ENCODE measurements around the gene ESR1. TPM values are rescaled to one million over a fixed set of nuclear protein-coding genes. Genes with fewer than 3 reads are reported as not detected.
A peak's percentile ranks its signal among the peaks of the same experiment; 100 is the strongest.

The ESR1 gene
- total RNA-seq, 1 experiment from 2014 or later: not detected

DNA sequence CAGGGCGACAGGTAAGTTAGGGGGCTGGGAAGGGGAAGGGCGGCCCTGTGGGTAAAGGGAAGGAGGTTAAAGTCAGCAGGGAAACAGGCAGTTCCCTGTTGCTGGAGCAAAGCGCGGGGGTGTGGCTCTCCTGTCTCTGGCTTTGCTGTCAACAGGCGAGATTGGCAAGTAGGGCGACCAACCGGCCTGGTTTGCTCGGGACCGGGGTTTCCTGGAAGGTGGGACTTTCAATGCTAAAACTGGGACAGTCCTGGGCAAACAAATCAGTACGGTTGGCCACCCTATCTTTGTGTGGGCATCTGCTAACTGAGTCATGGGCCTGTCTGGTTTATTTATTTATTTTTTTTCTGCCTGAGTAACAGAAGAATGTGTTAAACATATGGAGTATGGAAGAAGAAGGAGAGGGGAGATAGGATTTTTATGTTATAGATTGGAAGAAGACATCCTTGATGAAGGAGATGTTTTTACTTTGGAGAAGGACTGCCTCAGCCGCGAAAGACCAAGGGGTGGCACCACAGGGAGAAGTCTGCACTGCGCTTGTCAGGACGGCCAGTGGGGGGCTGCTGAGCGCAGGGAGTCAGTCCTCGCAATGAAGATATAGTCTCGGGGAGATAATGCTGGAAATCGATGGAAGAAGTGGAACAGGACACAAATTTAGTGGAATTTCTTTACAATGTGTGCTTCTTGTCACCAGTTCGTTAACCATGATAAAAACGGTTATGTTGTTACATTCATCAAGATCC, 43.4 kb upstream of the ESR1 start:
- Mint-ChIP-seq H3K27me3 (ENCODE audit: low read depth) (no peaks in the 10 kb centered on the region), H3K27ac (peak overlapping the region in 2 of 3 experiments; percentile 52 to 59; a peak in 4 of 7 replicates), H3K36me3 (ENCODE audit: insufficient read depth in 1 of 3, low read depth in 3 of 3) (no peaks in the 10 kb centered on the region), H3K9me3 (no peaks in the 10 kb centered on the region), H3K4me1 (peaks cover 15 to 21% of the 10 kb centered on the region in 2 experiments), H3K4me3 (peak overlapping the region; percentile 55 to 70)
- H3K79me1 ChIP-seq (ENCODE audit: insufficient read depth, low read depth, low read length, poor library complexity, severe bottlenecking): no peaks in the 10 kb centered on the region
- H3K23me2 ChIP-seq (ENCODE audit: insufficient read length, low read depth, low read length, poor library complexity, severe bottlenecking): no peaks in the 10 kb centered on the region
- no peak overlapping the region for H3T11ph ChIP-seq (ENCODE audit: low read length)
- TF ChIP-seq, protein P1, sequence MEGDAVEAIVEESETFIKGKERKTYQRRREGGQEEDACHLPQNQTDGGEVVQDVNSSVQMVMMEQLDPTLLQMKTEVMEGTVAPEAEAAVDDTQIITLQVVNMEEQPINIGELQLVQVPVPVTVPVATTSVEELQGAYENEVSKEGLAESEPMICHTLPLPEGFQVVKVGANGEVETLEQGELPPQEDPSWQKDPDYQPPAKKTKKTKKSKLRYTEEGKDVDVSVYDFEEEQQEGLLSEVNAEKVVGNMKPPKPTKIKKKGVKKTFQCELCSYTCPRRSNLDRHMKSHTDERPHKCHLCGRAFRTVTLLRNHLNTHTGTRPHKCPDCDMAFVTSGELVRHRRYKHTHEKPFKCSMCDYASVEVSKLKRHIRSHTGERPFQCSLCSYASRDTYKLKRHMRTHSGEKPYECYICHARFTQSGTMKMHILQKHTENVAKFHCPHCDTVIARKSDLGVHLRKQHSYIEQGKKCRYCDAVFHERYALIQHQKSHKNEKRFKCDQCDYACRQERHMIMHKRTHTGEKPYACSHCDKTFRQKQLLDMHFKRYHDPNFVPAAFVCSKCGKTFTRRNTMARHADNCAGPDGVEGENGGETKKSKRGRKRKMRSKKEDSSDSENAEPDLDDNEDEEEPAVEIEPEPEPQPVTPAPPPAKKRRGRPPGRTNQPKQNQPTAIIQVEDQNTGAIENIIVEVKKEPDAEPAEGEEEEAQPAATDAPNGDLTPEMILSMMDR (conservative IDR thresholded peaks at IDR 0.05): peak; percentile 72
- no peak overlapping the region for H3K14ac ChIP-seq (ENCODE audit: insufficient read depth, low read length)
- H3K23ac ChIP-seq (ENCODE audit: insufficient read length, low read depth, low read length): no peak overlapping the region
- no peak overlapping the region for H3K18ac ChIP-seq (ENCODE audit: insufficient read length, low read depth, low read length)
- no CpG with 5 or more reads among the region's 20 CpGs for WGBS (ENCODE audit: extremely low coverage, insufficient read length, low lambda C conversion rate)
- H4K5ac ChIP-seq (ENCODE audit: insufficient read length, low read depth, low read length): no peak overlapping the region
- no peak overlapping the region for H2BK5ac ChIP-seq (ENCODE audit: insufficient read length, low read length)
- H2AK5ac ChIP-seq (ENCODE audit: insufficient read length, low read length): no peak overlapping the region
- no peak overlapping the region for H3K9ac ChIP-seq (ENCODE audit: extremely low read depth, insufficient read length, low read length)
- peak; percentile 98 for DNase-seq
- H2BK120ac ChIP-seq (ENCODE audit: low read depth, low read length, poor library complexity, severe bottlenecking): no peak overlapping the region
- no peak overlapping the region for H2BK12ac ChIP-seq (ENCODE audit: insufficient read length, low read depth, low read length)
- no peaks in the 10 kb centered on the region for H3K9me3 ChIP-seq (ENCODE audit: control insufficient read depth, low read depth, low read length)
- no peak overlapping the region for H4K91ac ChIP-seq (ENCODE audit: insufficient read length, low read depth, low read length)
- H4K8ac ChIP-seq (replicated peaks; ENCODE audit: insufficient read length, low read depth, low read length): no peak overlapping the region
- no peaks in the 10 kb centered on the region for H3K79me2 ChIP-seq (ENCODE audit: insufficient read depth, low read length)
- peak overlapping the region; percentile 11 for H3K4me2 ChIP-seq (ENCODE audit: insufficient read depth, insufficient read length, low read length)
- H2BK15ac ChIP-seq (ENCODE audit: low read depth, low read length): no peak overlapping the region
- no peak overlapping the region for H3K4ac ChIP-seq (ENCODE audit: low read depth, low read length)
- H3K4me1 ChIP-seq (ENCODE audit: insufficient read depth, low read length): no peaks in the 10 kb centered on the region
- no peak overlapping the region for H2BK20ac ChIP-seq (ENCODE audit: low read depth, low read length, poor library complexity, severe bottlenecking)
- no peaks in the 10 kb centered on the region for H4K20me1 ChIP-seq (ENCODE audit: control insufficient read depth, insufficient read depth, insufficient read length)
- no peak overlapping the region for H3K27ac ChIP-seq (ENCODE audit: insufficient read length, low read depth, low read length)
- no peak overlapping the region for H3K56ac ChIP-seq (ENCODE audit: insufficient read length, low read depth, low read length)
- H3K27me3 ChIP-seq (ENCODE audit: insufficient read depth, low read length): no peaks in the 10 kb centered on the region
- peak overlapping the region; percentile 70 for H2AFZ ChIP-seq (ENCODE audit: low read length)
